Left lung (tissue), 10 donors: ENCODE measurements around the gene SYNGR4. TPM values are rescaled to one million over a fixed set of nuclear protein-coding genes. Genes with fewer than 3 reads are reported as not detected.

Experiments
- ATAC-seq: fragments of 200-7000 bp; cut with Tn5 transposase; one replicate; pipeline ENCODE4 v1.9.1; 2020; ENCODE audit warnings: moderate library complexity
- DNase-seq, 4 donors: peaks; one replicate each; pipeline ENCODE4 v3.0.0-alpha.2; 2013 to 2020
- H3K27ac ChIP-seq, 2 donors: fragments of 200-600 bp; sonication (generic) in 1 of 2; one replicate each; pipeline versions ENCODE4 v1.5.0 to v1.8.0; 2020 to 2021
- H3K27me3 ChIP-seq, 2 donors: fragments of 200-600 bp; sonication (generic) in 1 of 2; one replicate each; pipeline versions ENCODE4 v1.5.0 to v1.8.0; 2020 to 2021
- H3K36me3 ChIP-seq, 2 donors: fragments of 200-600 bp; sonication (generic) in 1 of 2; one replicate each; pipeline versions ENCODE4 v1.5.0 to v1.8.0; 2020 to 2021
- H3K4me1 ChIP-seq, 2 donors: fragments of 200-600 bp; one replicate each; pipeline ENCODE4 v1.8.0; 2021
- H3K4me3 ChIP-seq, 2 donors: fragments of 200-600 bp; sonication (generic) in 1 of 2; one replicate each; pipeline versions ENCODE4 v1.5.0 to v1.8.0; 2020 to 2021; ENCODE audit warnings: mild to moderate bottlenecking in 1 of 2
- H3K9me3 ChIP-seq, 2 donors: fragments of 200-600 bp; sonication (generic) in 1 of 2; one replicate each; pipeline versions ENCODE4 v1.5.0 to v1.8.0; 2020 to 2021
- intact Hi-C, 2 donors: fragments of 100-400 bp; cut with DNase I; formaldehyde crosslinking; loops; one replicate each; pipeline versions ENCODE4 v1.11.2 to v1.14.2; 2022
- polyA plus RNA-seq, 6 donors: library from polyadenylated mRNA; unstranded; fragments of 120-200 nt; gene quantifications; one replicate each; pipeline ENCODE4 v1.2.1, GENCODE V29; 2013; ENCODE audit not compliant: insufficient read length in 6 of 6
- total RNA-seq, 2 donors: library from RNA; stranded (reverse); fragmentation: NEBNext Ultra II Directional; extraction: Animal tissue kit (Norgen Biotek cat#: 25700); gene quantifications; one replicate each; pipeline ENCODE4 v1.2.1, GENCODE V29; 2021
- TF ChIP-seq, protein P1 (sequence below), 2 donors: fragments of 200-600 bp; sonication (generic) in 1 of 2; IDR thresholded peaks; one replicate each; pipeline versions ENCODE4 v1.5.0 to v1.8.0; 2021; ENCODE audit warnings: antibody characterized with exemption in 2 of 2
- donor health status: DM: no; HTN: yes; CAD: no.
- donor health status: DM: no; HTN: no; CAD: no.

SYNGR4 gene
- total and polyA plus RNA-seq, 8 donors, result 0.14 to 0.65 TPM; not detected in 6

DNA sequence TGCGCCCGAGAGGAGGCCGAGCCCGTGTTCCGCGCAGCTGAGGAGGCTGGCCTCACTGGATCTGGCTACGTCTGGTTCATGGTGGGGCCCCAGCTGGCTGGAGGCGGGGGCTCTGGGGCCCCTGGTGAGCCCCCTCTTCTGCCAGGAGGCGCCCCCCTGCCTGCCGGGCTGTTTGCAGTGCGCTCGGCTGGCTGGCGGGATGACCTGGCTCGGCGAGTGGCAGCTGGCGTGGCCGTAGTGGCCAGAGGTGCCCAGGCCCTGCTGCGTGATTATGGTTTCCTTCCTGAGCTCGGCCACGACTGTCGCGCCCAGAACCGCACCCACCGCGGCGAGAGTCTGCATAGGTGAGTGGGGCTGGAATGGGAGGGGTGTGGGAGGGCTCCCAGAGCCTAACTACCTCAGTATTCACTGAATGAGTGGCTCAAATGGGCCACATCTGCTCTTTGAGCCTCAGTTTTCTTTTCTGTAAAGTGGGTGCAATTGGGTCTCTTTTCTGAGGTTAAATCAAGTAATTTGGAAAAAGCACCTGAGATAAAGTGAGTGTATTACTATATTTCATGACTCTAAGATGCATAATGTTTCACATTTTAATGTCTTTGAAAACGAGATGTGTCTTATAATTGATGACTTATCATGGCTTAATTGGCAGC, 41.0 kb downstream of the SYNGR4 start:
- TF ChIP-seq, protein P1, sequence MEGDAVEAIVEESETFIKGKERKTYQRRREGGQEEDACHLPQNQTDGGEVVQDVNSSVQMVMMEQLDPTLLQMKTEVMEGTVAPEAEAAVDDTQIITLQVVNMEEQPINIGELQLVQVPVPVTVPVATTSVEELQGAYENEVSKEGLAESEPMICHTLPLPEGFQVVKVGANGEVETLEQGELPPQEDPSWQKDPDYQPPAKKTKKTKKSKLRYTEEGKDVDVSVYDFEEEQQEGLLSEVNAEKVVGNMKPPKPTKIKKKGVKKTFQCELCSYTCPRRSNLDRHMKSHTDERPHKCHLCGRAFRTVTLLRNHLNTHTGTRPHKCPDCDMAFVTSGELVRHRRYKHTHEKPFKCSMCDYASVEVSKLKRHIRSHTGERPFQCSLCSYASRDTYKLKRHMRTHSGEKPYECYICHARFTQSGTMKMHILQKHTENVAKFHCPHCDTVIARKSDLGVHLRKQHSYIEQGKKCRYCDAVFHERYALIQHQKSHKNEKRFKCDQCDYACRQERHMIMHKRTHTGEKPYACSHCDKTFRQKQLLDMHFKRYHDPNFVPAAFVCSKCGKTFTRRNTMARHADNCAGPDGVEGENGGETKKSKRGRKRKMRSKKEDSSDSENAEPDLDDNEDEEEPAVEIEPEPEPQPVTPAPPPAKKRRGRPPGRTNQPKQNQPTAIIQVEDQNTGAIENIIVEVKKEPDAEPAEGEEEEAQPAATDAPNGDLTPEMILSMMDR (IDR thresholded peaks at IDR 0.05), result no peak
- Histone ChIP-seq H3K4me1 (no peaks in the 10 kb centered on the region), H3K9me3 (no peaks in the 10 kb centered on the region), H3K27ac (no peak overlapping the region), H3K4me3 (no peak overlapping the region), H3K27me3 (peaks cover 0 to 20% of the 10 kb centered on the region in 2 donors), H3K36me3 (no peaks in the 10 kb centered on the region)
- ATAC-seq (no peak), DNase-seq (no peak)
- intact Hi-C loops, result no loop called here

DNA sequence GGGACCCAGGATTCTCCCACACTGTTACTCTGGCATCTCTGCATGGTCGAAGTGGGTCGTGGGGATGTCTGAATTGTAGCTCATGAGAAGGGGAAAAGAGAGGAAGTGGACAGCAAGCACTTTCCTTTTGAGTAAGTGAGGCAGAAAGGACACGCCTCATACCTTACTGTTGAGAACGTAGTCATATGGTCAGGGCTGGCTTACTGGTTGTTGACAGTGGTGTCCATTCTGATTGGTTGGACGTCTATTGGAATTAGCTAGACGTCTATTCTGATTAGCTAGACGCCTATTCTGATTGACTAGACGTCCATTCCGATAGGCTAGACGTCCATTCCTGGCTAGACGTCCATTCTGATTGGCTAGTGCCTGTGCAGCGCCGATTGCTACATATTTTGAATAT, 41.7 kb downstream of the SYNGR4 start:
- TF ChIP-seq, protein P1 (IDR thresholded peaks at IDR 0.05), result no peak
- ATAC-seq, result no peak
- H3K27me3 ChIP-seq, result peaks cover 0 to 20% of the 10 kb centered on the region in 2 donors

DNA sequence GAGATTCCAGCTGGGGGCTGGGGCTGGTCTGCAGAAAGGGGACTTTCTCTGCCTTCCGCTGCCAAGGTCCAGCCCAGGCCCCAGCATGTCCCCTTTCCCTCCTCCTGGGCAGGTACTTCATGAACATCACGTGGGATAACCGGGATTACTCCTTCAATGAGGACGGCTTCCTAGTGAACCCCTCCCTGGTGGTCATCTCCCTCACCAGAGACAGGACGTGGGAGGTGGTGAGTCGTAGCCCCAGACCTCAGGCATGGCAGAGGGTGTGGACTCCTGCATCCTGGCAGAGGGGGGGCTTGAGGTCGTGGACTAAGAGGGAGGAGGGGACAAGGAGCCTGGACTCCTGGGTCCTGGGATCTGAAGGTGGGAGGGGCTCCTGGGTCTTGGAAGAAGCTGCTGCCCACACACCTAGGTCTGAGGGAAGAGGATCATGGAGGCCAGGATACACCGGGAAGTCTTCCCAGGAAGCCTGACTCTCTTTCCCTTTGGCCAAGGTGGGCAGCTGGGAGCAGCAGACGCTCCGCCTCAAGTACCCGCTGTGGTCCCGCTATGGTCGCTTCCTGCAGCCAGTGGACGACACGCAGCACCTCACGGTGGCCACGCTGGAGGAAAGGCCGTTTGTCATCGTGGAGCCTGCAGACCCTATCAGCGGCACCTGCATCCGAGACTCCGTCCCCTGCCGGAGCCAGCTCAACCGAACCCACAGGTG, 49.9 kb downstream of the SYNGR4 start:
- H3K4me3 ChIP-seq, result no peak overlapping the region
- peaks cover 0 to 61% of the 10 kb centered on the region in 2 donors for H3K27me3 ChIP-seq
- TF ChIP-seq, protein P1 (IDR thresholded peaks at IDR 0.05), result no peak
- H3K9me3 ChIP-seq, result no peaks in the 10 kb centered on the region
- DNase-seq (peak in 1 of 4 donors; percentile 71), ATAC-seq (no peak)
- intact Hi-C loops, result no loop called here
- peaks cover 0 to 6% of the 10 kb centered on the region in 2 donors for H3K4me1 ChIP-seq
- no peaks in the 10 kb centered on the region for H3K36me3 ChIP-seq
- no peak overlapping the region for H3K27ac ChIP-seq

More for the DNA sequence above, 41.7 kb downstream of the SYNGR4 start:
- Histone ChIP-seq H3K36me3 (no peaks in the 10 kb centered on the region), H3K9me3 (no peaks in the 10 kb centered on the region), H3K4me1 (no peaks in the 10 kb centered on the region), H3K27ac (no peak overlapping the region), H3K4me3 (no peak overlapping the region)
- intact Hi-C loops, result no loop called here
- no peak for DNase-seq

DNA sequence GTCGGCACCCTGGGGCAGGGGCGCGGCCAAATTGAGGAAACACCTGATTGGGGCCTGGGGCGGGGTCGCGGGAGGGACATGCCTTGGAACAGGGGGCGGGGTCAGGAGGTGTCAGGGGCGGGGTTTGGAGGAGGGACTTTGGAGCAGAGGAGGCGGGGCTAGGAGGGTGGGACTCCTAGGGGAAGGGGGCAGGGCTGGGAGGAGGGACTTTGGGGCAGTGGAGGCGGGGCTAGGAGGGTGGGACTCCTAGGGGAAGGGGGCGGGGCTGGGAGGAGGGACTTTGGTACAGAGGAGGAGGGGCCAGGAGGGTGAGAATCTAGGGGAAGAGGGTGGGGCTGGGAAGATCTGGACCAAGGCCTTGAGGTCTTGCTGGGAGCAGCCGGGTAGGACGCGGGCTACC, 51.2 kb downstream of the SYNGR4 start:
- Histone ChIP-seq H3K4me3 (peak overlapping the region in 1 of 2 donors; percentile 28), H3K27ac (no peak overlapping the region)

DNA sequence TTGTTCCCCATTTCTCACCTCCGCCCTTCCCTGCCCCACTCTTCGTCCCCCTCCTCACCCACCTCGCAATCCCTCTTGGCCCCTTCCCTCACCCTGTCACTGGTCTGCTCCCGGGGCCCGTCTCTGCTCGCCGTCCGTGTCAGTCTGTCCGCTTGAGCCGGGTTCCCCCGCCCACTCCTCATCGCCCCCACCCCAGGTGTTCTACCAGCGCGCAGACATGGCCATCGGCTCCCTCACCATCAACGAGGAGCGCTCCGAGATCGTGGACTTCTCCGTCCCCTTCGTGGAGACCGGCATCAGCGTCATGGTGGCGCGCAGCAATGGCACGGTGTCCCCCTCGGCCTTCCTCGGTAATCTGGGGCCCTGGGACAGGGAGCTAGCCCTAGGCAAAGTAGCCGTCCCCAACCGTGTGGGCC, 51.6 kb downstream of the SYNGR4 start:
- Histone ChIP-seq H3K4me3 (peak overlapping the region in 1 of 2 donors; percentile 28), H3K9me3 (no peaks in the 10 kb centered on the region), H3K4me1 (peaks cover 0 to 6% of the 10 kb centered on the region in 2 donors), H3K27me3 (peaks cover 0 to 65% of the 10 kb centered on the region in 2 donors), H3K27ac (no peak overlapping the region), H3K36me3 (no peaks in the 10 kb centered on the region)
- ATAC-seq (peak; percentile 6), DNase-seq (peak in 1 of 4 donors; percentile 70)
- intact Hi-C loops, result no loop called here
- TF ChIP-seq, protein P1 (IDR thresholded peaks at IDR 0.05), result no peak

More for the DNA sequence above, 51.2 kb downstream of the SYNGR4 start:
- peak in 2 of 4 donors; percentile 90 for DNase-seq
- ATAC-seq, result peak; percentile 94
- H3K4me1 ChIP-seq, result peaks cover 0 to 6% of the 10 kb centered on the region in 2 donors
- peaks cover 0 to 65% of the 10 kb centered on the region in 2 donors for H3K27me3 ChIP-seq
- no peaks in the 10 kb centered on the region for H3K36me3 ChIP-seq
- TF ChIP-seq, protein P1 (IDR thresholded peaks at IDR 0.05), result no peak
- H3K9me3 ChIP-seq, result no peaks in the 10 kb centered on the region
- intact Hi-C loops, result no loop called here
